Loucy (cell line): ENCODE data around the gene SRCIN1.

ENCODE experiments used
- CTCF ChIP-seq: fragments of 200-600 bp; sonication (generic); conservative IDR thresholded peaks from 2 replicates; pipeline ENCODE4 v1.5.1; 2014; ENCODE audit warnings: mild to moderate bottlenecking, antibody characterized with exemption, low read length
- EZH2phosphoT487 ChIP-seq: fragments of 200-600 bp; IDR thresholded peaks from 2 replicates; pipeline ENCODE4 v1.6.1; 2018; ENCODE audit warnings: antibody characterized with exemption, mild to moderate bottlenecking, moderate library complexity, borderline replicate concordance

GRCh38 chr17:38566666-38567031 lies 39.1 kb downstream of the SRCIN1 start:
- TF ChIP-seq CTCF (no peak), EZH2phosphoT487 (no peak)
